GM18520 (cell line): ENCODE measurements around the gene NSDHL.
A peak's percentile ranks its signal among the peaks of the same experiment; 100 is the strongest.
"Not testable (repeated sequence)": the region's sequence is repeated elsewhere in the genome, so short reads cannot be mapped to it uniquely, and the experiment has no call there.

Experiments
- ATAC-seq: cut with Tn5 transposase; IDR thresholded peaks from one replicate; pipeline ENCODE4 v1.9.1; 2021; ENCODE audit not compliant: unreplicated experiment

NSDHL gene

GRCh38 chrX:152910018-152910417 is 79.2 kb downstream of the NSDHL start:
- not testable (repeated sequence) for ATAC-seq

- no peak for ATAC-seq
Observed at GRCh38 chrX:152912106-152912505, 81.2 kb downstream of the NSDHL start.

GRCh38 chrX:152912641-152913040 is 81.8 kb downstream of the NSDHL start:
- ATAC-seq: no peak

GRCh38 chrX:152913346-152913745 is 82.5 kb downstream of the NSDHL start:
- ATAC-seq: no peak

GRCh38 chrX:152913910-152914309 is 83.0 kb downstream of the NSDHL start:
- ATAC-seq: no peak

GRCh38 chrX:152915541-152916241 is 84.8 kb downstream of the NSDHL start:
- ATAC-seq: peak; percentile 69

GRCh38 chrX:152917656-152918579 is 87.1 kb downstream of the NSDHL start:
- ATAC-seq: no peak

GRCh38 chrX:152918707-152919106 is 87.8 kb downstream of the NSDHL start:
- ATAC-seq: no peak
